Activated T-helper 2 cell treated with anti-CD3 and anti-CD28 coated beads, Interferon-gamma antibody, Interleukin-2, Interleukin-4, amounts not matched to agents 10 μg/mL and 5 μg/mL and 100 μg/mL, durations not matched to agents 14 hours and 24 hours and 36 hours (primary cell): ENCODE data around the gene INSR. TPM values are rescaled to one million over a fixed set of nuclear protein-coding genes. Genes with fewer than 3 reads are reported as not detected.

Experiments
- DNase-seq: peaks from one replicate; pipeline ENCODE4 v3.0.0; 2021; ENCODE audit warnings: low spot score
- H3K27ac Mint-ChIP-seq: one replicate; pipeline ENCODE4 v1.8.0; 2021; ENCODE audit warnings: mixed read lengths
- H3K27me3 Mint-ChIP-seq: one replicate; pipeline ENCODE4 v1.8.0; 2021; ENCODE audit warnings: low read depth, mixed read lengths
- H3K36me3 Mint-ChIP-seq: one replicate; pipeline ENCODE4 v1.8.0; 2021; ENCODE audit warnings: low read depth, mixed read lengths
- H3K4me1 Mint-ChIP-seq: one replicate; pipeline ENCODE4 v1.8.0; 2021; ENCODE audit warnings: low read depth, mixed read lengths
- H3K4me3 Mint-ChIP-seq: one replicate; pipeline ENCODE4 v1.8.0; 2021; ENCODE audit warnings: low read depth, mild to moderate bottlenecking, moderate library complexity, mixed read lengths
- H3K9me3 Mint-ChIP-seq: one replicate; pipeline ENCODE4 v1.8.0; 2021; ENCODE audit warnings: mixed read lengths
- intact Hi-C: fragments of 100-400 bp; cut with micrococcal nuclease; formaldehyde crosslinking; loops from one replicate; pipeline ENCODE4 v1.15.1; 2023
- total RNA-seq: library from RNA; stranded (reverse); gene quantifications from 2 replicates; pipeline ENCODE4 v1.2.3, GENCODE V29; 2022

The INSR gene
- total RNA-seq, 1 donor from 2014 or later, result 2.4 TPM

GRCh38 chr19:7145494-7145893 is 148.7 kb downstream of the INSR start:
- no peaks in the 10 kb centered on the region for H3K4me1 Mint-ChIP-seq
- H3K27me3 Mint-ChIP-seq, result no peaks in the 10 kb centered on the region
- H3K27ac Mint-ChIP-seq, result no peak overlapping the region
- no peaks in the 10 kb centered on the region for H3K36me3 Mint-ChIP-seq
- no peaks in the 10 kb centered on the region for H3K9me3 Mint-ChIP-seq
- no peak overlapping the region for H3K4me3 Mint-ChIP-seq
- DNase-seq, result no peak
- intact Hi-C loops, result no loop called here

GRCh38 chr19:7142771-7143170 is 151.4 kb downstream of the INSR start:
- Mint-ChIP-seq H3K36me3 (no peaks in the 10 kb centered on the region), H3K27ac (no peak overlapping the region), H3K4me3 (no peak overlapping the region), H3K27me3 (no peaks in the 10 kb centered on the region), H3K4me1 (no peaks in the 10 kb centered on the region), H3K9me3 (peaks cover 4% of the 10 kb centered on the region)
- no peak for DNase-seq
- intact Hi-C loops, result no loop called here

- Mint-ChIP-seq H3K27ac (no peak overlapping the region), H3K4me1 (no peaks in the 10 kb centered on the region), H3K36me3 (no peaks in the 10 kb centered on the region), H3K27me3 (no peaks in the 10 kb centered on the region), H3K4me3 (no peak overlapping the region), H3K9me3 (peaks cover 4% of the 10 kb centered on the region)
- intact Hi-C loops, result no loop called here
- DNase-seq, result no peak
Observed at GRCh38 chr19:7140137-7140536, 154.1 kb downstream of the INSR start.

- Mint-ChIP-seq H3K27ac (no peak overlapping the region), H3K4me1 (no peaks in the 10 kb centered on the region), H3K27me3 (no peaks in the 10 kb centered on the region), H3K36me3 (no peaks in the 10 kb centered on the region), H3K9me3 (peaks cover 4% of the 10 kb centered on the region), H3K4me3 (no peak overlapping the region)
- intact Hi-C loops, result no loop called here
- no peak for DNase-seq
Observed at GRCh38 chr19:7139095-7139494, 155.1 kb downstream of the INSR start.

GRCh38 chr19:7138402-7138801 is 155.8 kb downstream of the INSR start:
- no peak overlapping the region for H3K27ac Mint-ChIP-seq
- H3K36me3 Mint-ChIP-seq, result no peaks in the 10 kb centered on the region
- no peak overlapping the region for H3K4me3 Mint-ChIP-seq
- no peak for DNase-seq
- no peaks in the 10 kb centered on the region for H3K4me1 Mint-ChIP-seq
- H3K27me3 Mint-ChIP-seq, result no peaks in the 10 kb centered on the region
- peaks cover 4% of the 10 kb centered on the region for H3K9me3 Mint-ChIP-seq
- intact Hi-C loops, result no loop called here

- Mint-ChIP-seq H3K9me3 (peaks cover 4% of the 10 kb centered on the region), H3K36me3 (no peaks in the 10 kb centered on the region), H3K27ac (no peak overlapping the region), H3K4me1 (no peaks in the 10 kb centered on the region), H3K4me3 (no peak overlapping the region), H3K27me3 (no peaks in the 10 kb centered on the region)
- DNase-seq, result no peak
- intact Hi-C loops, result no loop called here
Observed at GRCh38 chr19:7137120-7137519, 157.1 kb downstream of the INSR start.

GRCh38 chr19:7132054-7132453 is 162.2 kb downstream of the INSR start:
- H3K9me3 Mint-ChIP-seq, result peaks cover 6% of the 10 kb centered on the region
- H3K4me1 Mint-ChIP-seq, result no peaks in the 10 kb centered on the region
- H3K27ac Mint-ChIP-seq, result no peak overlapping the region
- H3K36me3 Mint-ChIP-seq, result no peaks in the 10 kb centered on the region
- intact Hi-C loops, result no loop called here
- H3K27me3 Mint-ChIP-seq, result no peaks in the 10 kb centered on the region
- H3K4me3 Mint-ChIP-seq, result no peak overlapping the region
- no peak for DNase-seq

GRCh38 chr19:7130043-7130442 is 164.2 kb downstream of the INSR start:
- no peaks in the 10 kb centered on the region for H3K36me3 Mint-ChIP-seq
- H3K4me3 Mint-ChIP-seq, result no peak overlapping the region
- H3K27ac Mint-ChIP-seq, result no peak overlapping the region
- no peaks in the 10 kb centered on the region for H3K27me3 Mint-ChIP-seq
- no peak for DNase-seq
- no peaks in the 10 kb centered on the region for H3K4me1 Mint-ChIP-seq
- H3K9me3 Mint-ChIP-seq, result peaks cover 21% of the 10 kb centered on the region
- intact Hi-C loops, result no loop called here

- Mint-ChIP-seq H3K36me3 (peaks cover 4% of the 10 kb centered on the region), H3K4me1 (no peaks in the 10 kb centered on the region), H3K27me3 (no peaks in the 10 kb centered on the region), H3K4me3 (no peak overlapping the region), H3K9me3 (peaks cover 27% of the 10 kb centered on the region), H3K27ac (no peak overlapping the region)
- intact Hi-C loops, result no loop called here
- DNase-seq, result no peak
Observed at GRCh38 chr19:7126132-7126531, 168.1 kb downstream of the INSR start.

GRCh38 chr19:7125221-7125620 is 169.0 kb downstream of the INSR start:
- Mint-ChIP-seq H3K36me3 (peaks cover 4% of the 10 kb centered on the region), H3K4me3 (no peak overlapping the region), H3K27me3 (no peaks in the 10 kb centered on the region), H3K4me1 (no peaks in the 10 kb centered on the region), H3K9me3 (peaks cover 27% of the 10 kb centered on the region), H3K27ac (no peak overlapping the region)
- intact Hi-C loops, result no loop called here
- no peak for DNase-seq

- Mint-ChIP-seq H3K4me3 (no peak overlapping the region), H3K9me3 (peaks cover 28% of the 10 kb centered on the region)
- intact Hi-C loops, result no loop called here
Observed at GRCh38 chr19:7124782-7125181, 169.4 kb downstream of the INSR start.

GRCh38 chr19:7122701-7123100 is 171.5 kb downstream of the INSR start:
- H3K4me1 Mint-ChIP-seq, result no peaks in the 10 kb centered on the region
- H3K27me3 Mint-ChIP-seq, result no peaks in the 10 kb centered on the region
- H3K27ac Mint-ChIP-seq, result no peak overlapping the region
- intact Hi-C loops, result no loop called here
- no peak for DNase-seq
- peaks cover 4% of the 10 kb centered on the region for H3K36me3 Mint-ChIP-seq
- H3K9me3 Mint-ChIP-seq, result peaks cover 26% of the 10 kb centered on the region
- no peak overlapping the region for H3K4me3 Mint-ChIP-seq

More at GRCh38 chr19:7124782-7125181, 169.4 kb downstream of the INSR start:
- DNase-seq, result no peak
- H3K36me3 Mint-ChIP-seq, result peaks cover 4% of the 10 kb centered on the region
- H3K27me3 Mint-ChIP-seq, result no peaks in the 10 kb centered on the region
- no peak overlapping the region for H3K27ac Mint-ChIP-seq
- no peaks in the 10 kb centered on the region for H3K4me1 Mint-ChIP-seq

GRCh38 chr19:7120499-7120898 is 173.7 kb downstream of the INSR start:
- Mint-ChIP-seq H3K27me3 (no peaks in the 10 kb centered on the region), H3K4me1 (no peaks in the 10 kb centered on the region)
- DNase-seq, result no peak

GRCh38 chr19:7119582-7119981 is 174.6 kb downstream of the INSR start:
- H3K9me3 Mint-ChIP-seq, result peaks cover 6% of the 10 kb centered on the region

More at GRCh38 chr19:7120499-7120898, 173.7 kb downstream of the INSR start:
- intact Hi-C loops, result no loop called here
- Mint-ChIP-seq H3K27ac (no peak overlapping the region), H3K36me3 (peaks cover 4% of the 10 kb centered on the region), H3K9me3 (peaks cover 15% of the 10 kb centered on the region), H3K4me3 (no peak overlapping the region)

More at GRCh38 chr19:7119582-7119981, 174.6 kb downstream of the INSR start:
- no peaks in the 10 kb centered on the region for H3K27me3 Mint-ChIP-seq
- H3K27ac Mint-ChIP-seq, result no peak overlapping the region
- H3K4me1 Mint-ChIP-seq, result no peaks in the 10 kb centered on the region
- intact Hi-C loops, result no loop called here
- no peak overlapping the region for H3K4me3 Mint-ChIP-seq
- DNase-seq, result no peak
- H3K36me3 Mint-ChIP-seq, result peaks cover under 1% of the 10 kb centered on the region
